ENCODE measurements around the gene P2RY12.

- TF ChIP-seq USF2 (IDR thresholded peaks at IDR 0.05; ENCODE audit: low read length) (no peak), NRF1 (IDR thresholded peaks at IDR 0.05; ENCODE audit: low read depth, low read length) (no peak), BCL11A (IDR thresholded peaks at IDR 0.05; ENCODE audit: low read depth in 2 of 2, low read length in 2 of 2) (no peak), NANOG (IDR thresholded peaks at IDR 0.05; ENCODE audit: insufficient read depth, low read depth, low read length, poor library complexity, severe bottlenecking) (no peak), SUZ12 (IDR thresholded peaks at IDR 0.05; ENCODE audit: low read length) (no peak)
These were observed 35.3 kb upstream of the P2RY12 start for GRCh38 chr3:151419806-151420205.

All from H1 (cell line).